Medulla oblongata (tissue), 1 donor: ENCODE data around the gene EFNA3.
"Not testable (repeated sequence)": the region's sequence is repeated elsewhere in the genome, so short reads cannot be mapped to it uniquely, and the experiment has no call there.

ENCODE experiments used
- DNase-seq: peaks from one replicate; pipeline ENCODE4 v3.0.0-alpha.2; 2015; ENCODE audit errors: extremely low spot score

The EFNA3 gene

DNA sequence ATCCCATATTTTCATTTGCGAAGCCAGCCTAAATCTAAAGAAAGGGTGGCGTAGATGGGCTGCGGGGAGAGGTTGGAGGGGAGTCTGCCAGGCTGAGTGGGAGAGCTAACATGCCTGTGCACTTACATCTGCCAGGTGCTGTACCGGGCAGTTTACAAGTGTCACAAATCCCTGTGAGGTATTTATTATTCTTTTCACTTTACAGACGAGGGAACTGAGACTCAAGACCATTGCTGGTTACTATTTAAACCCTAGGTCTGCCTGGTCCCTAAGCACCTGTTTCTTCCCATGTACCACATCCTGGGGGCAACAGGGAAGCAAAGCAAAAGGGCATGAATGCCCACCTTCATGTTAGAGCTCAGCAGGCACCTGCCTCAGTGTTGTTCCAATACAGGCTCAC, 29.7 kb downstream of the EFNA3 start:
- DNase-seq: no peak

- DNase-seq: no peak
Measured at GRCh38 chr1:155110381-155110780, 31.7 kb downstream of the EFNA3 start.

DNA sequence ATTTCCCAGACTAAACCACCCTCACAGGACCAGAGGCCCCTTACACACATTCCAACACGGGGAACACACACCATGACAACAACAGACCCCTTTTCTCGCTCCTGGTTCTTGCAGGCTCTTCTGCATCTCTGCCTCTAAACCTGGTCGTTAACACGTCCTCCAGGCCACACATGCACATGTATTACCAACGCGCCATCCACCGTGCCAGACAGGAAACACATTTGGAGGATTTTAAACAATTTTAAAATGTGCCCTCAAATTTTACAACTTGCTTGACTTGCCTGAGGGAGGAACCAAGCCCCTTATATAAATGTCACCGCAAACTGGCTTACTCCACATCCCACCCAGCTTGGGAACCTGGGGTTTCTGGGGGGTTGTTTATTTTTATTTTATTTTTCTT, 32.2 kb downstream of the EFNA3 start:
- DNase-seq: no peak

DNA sequence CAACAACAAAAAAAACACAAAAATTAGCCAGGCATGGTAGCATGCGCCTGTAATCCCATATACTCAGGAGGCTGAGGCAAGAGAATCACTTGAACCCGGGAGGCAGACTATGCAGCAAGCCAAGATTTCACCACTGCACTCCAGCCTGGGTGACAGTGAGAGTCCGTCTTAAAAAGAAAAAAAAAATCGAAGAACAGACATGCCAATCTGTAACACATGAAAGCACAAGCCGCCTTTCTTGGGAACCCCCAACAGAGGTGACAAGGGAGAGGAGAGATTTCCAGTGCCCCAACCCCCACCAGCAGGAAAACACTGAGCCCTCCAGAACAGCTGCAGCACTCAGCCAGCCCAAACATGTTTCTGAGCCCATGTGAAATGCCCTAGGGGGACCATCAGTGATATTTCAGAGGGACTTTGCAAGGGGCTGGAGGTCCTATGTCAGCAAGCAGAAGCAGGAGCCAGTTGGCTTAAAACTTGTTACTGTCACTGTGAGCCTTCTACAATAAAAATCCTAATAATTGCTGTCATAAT, 34.9 kb downstream of the EFNA3 start:
- no peak for DNase-seq

DNA sequence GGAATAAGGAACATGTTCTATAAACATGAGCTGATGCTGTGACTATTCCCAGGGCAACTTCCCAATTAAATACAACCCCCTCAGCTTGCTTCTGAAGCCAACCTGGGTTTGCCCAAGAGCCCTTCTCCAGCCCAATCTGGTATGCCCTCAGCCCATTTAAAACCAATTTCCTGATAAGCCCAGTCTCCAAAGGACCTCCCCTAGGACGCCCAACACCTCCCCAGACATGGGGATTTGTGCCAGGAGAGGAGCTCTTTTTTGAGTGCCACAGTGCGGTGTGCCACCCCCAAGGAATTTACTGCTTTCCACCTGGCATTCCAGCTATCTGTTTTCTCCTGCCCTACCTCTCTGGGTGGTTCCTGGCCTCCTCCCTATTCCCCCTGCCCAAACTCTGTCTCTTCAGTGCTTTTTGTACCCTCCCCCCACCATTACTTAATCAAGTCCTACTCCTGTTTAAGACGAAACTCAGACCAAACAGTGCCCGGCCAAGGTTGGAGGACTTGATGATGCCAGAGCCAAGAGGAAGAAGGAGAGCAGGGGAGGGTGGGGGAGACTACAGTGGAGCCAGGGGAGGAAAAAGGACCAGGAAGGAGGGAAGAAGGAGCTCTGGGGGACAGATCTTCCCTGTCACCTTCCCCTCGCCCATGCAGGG, 37.6 kb downstream of the EFNA3 start:
- no peak for DNase-seq

- no peak for DNase-seq
Measured at GRCh38 chr1:155117610-155118009, 39.0 kb downstream of the EFNA3 start.

DNA sequence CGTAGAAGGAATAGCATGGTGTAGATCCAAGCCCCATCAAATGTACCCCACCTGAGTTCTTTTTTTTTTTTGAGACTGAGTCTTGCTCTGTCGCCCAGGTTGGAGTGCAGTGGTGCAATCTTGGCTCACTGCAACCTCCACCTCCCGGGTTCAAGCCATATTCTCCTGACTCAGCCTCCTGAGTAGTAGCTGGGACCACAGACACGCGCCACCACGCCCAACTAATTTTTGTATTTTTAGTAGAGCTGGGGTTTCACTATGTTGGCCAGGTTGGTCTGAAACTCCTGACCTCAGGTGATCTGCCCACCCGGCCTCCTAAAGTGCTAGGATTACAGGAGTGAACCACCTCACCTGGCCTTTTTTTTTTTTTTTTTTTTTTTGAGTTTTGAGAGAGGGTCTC, 39.5 kb downstream of the EFNA3 start:
- not testable (repeated sequence) for DNase-seq

DNA sequence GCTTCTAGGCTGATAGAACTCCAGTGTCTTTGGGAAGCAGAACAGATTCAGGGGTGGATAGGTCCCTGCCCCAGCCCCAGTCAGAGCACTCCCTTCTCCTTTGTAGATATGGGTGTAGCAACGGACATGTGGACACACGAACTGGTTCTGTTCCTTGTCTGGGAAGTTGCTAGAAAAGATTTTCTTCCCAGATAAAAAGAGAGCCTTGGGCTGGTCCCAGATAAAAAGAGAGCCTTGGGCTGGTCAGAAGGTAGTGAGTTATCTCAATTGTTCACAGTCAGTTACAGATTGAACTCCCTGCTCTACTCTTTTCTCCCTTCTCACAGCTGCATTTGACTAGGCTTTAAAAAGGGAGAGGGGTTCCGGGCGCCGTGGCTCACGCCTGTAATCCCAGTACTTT, 41.6 kb downstream of the EFNA3 start:
- no peak for DNase-seq

- DNase-seq: no peak
Measured at GRCh38 chr1:155121249-155121648, 42.6 kb downstream of the EFNA3 start.

- no peak for DNase-seq
Measured at GRCh38 chr1:155122308-155122707, 43.7 kb downstream of the EFNA3 start.

- DNase-seq: no peak
Measured at GRCh38 chr1:155123801-155124200, 45.2 kb downstream of the EFNA3 start.

DNA sequence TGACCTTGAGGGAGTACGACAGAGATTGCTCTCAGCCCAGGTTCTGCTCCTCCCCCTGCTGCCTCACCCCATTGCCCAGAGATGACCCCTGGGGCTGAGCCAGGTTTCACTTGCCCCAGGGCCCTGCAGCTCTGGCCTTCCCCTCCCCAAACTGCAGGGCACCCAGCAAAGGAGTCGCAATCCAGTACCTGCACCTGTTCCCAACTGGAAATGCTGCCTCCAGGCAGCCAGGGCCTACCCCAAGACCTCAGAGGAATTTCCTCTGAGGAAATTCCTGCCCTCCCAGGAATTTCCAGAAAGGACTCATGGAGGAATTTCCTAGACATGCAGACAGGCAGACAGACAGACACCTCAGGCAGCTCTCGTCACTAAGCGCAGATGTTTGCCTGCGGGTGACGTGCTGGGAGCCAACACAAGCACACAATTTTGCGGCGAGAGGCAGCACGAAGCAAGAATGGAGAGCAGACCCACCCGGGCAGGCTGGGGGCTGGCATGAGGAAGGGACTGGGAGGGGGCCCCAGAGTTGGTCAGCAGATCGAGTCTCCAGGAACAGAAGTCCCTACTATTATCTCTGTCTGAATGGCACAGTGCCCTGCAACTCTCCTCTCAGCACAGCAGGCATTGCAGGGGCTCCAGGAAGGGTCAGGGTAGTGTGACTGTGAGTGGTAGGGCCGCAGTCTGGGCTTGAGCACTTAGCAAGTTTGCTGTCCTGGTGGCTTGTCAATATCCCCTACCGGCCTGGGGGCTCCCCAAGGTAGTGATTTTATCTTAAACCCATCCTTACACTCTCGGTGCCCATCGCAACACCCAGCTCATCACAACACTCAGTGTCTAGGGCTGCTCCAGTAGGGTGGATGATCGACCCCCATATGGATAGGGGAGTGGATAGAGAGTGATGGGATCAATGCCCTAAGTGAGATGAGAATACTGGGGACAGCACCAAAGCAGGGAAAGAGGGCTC, 46.1 kb downstream of the EFNA3 start:
- no peak for DNase-seq

DNA sequence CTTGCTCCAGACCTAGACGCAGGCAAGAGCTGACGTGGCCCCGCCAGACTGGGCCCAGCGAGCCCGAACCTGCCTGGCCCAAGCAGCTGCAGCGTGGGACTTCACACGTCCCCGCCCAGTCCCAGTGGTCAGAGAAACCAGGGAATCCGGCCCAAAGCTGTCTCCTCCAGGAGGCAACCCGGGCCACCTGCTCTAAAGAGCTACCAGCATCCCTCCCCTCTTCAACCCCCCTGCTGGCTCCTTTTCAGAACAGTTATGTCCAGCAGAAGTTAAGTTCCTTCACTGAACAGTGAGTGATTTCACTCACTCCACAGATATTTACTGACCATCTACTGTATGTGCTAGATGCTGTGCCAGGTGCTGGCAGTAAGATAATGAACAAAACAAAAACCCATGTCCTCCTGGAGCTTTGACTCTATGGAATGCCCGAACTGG, 46.9 kb downstream of the EFNA3 start:
- no peak for DNase-seq

DNA sequence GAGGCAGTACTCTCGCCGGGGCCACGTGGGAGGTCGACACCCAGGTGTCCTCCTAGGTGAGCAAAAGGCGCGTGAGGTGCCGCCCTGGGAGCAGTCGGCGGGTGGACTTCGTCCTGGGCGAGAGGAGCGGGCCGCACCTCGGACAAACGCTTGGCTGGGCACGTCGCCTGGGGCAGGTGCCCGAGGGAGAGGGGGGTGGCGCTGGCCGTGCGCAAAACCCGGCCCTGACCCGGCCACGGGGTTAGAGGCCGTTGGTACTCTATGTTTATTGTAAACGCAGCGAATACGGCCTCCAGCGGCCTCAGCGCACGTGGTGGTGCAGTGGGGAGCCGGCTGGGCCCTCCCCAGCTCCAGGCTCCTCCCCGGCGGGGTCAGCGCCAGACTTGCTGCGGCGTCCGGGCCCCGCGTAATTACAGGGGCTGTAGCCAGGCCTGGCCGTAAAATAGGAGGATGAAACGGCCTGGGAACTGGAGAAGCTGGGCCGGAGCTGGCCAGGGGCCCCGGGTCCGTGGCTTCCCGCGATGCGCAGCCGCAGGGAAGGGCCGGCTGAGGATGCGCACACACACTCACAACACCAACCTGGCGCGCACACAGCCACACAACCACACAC, 47.4 kb downstream of the EFNA3 start:
- peak; percentile 79 for DNase-seq

- no peak for DNase-seq
Measured at GRCh38 chr1:155126556-155127104, 48.0 kb downstream of the EFNA3 start.

DNA sequence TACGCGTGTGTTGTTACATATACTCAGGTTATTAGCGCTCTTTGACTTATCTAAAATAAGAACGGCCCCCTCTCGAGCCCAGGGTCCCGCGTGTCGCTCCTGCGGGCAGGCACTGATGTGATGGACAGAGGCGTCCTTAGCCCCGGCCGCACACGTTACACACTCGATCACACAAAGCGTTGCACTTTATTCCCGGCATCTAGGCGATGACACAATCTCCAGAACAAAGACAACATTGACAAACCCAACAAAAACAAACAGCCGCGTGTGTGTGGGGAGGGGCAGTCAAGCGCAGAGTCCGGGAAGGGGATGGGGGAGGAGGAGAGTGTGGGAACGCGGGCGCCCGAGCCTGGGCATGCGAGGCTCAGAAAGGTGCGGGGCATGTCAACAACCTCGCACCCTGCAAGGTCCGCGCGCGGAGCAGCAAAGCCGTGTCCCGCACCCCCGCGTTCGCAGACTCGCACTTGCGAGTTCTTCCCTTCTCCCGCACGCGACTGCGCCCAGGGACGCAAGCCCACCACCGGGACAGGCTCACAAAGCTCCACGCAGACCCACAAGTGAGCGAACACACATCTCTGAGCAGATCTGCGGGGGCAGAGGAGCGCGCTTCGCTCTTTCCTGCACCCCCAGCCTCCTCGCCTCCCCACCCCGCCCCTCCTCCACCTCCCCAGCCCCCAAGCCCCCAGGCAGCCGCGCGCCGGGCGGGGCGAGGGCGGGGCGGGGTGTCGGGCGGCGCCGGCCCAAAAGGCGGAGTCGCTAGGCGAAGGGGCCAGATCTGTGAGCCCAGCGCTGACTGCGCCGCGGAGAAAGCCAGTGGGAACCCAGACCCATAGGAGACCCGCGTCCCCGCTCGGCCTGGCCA, 48.7 kb downstream of the EFNA3 start, which contains the start of gene EFNA1:
Gene EFNA1, plus strand, starts transcription at position 772 of the 862 bp plus-strand sequence. CDS start 102 bp downstream, outside the sequence.
- DNase-seq: peak; percentile 97

GRCh38 chr1:155127967-155128754, 49.5 kb downstream of the EFNA3 start:
- no peak for DNase-seq

DNA sequence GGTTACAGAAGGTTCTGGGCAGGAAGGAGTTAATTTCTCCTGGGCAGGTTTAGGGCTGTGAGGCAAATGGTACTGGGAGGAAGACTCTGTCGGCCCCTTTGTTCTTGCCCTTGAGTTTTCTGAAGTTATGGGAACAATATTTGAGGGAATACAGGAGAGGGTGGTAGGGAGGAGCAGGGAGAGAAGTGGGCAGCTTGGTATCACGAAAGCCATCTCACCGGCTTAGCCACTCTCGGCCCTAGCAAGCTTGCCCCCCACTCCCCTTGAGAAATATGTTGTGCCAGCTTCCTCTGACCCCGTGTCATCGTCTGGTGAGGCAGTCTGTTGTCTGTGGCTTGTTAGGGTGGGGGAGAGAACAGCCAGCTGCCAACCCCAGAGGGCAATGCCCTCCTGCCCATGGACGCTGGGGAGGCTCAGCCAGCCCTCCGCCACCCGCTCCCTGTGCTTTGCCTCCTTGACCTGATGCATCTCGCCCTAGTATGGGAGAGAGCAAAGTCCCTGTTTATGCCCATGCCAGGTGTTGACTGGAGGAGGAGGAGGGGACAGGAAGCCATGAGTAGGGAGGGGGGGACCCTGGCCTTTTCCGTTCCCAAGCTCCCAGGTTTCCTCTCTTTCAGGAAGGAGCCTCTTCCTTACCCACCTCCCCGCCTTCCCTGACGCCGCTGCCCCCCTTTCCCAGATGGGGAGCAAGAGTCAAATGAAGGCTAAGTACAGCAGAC, 50.3 kb downstream of the EFNA3 start:
- DNase-seq: peak; percentile 66

GRCh38 chr1:155130272-155131006, 51.8 kb downstream of the EFNA3 start:
- DNase-seq: no peak
